AG04450 (cell line): ENCODE data around the gene EFNB3. TPM values are rescaled to one million over a fixed set of nuclear protein-coding genes. Genes with fewer than 3 reads are reported as not detected.

ENCODE experiments used
- CTCF ChIA-PET: fragments of 300-600, 350-600 bp; formaldehyde crosslinking; extraction: SDS; loops from one replicate; lab custom pipeline; 2022; ENCODE audit warnings: antibody characterized with exemption, inconsistent platforms; lab: Charles Lee
- POLR2A ChIA-PET: fragments of 350-600 bp; formaldehyde crosslinking; extraction: SDS; loops from one replicate; lab custom pipeline; 2021; ENCODE audit warnings: antibody characterized with exemption, inconsistent platforms; lab: Yijun Ruan, JAX
- DNase-seq: peaks from one replicate; pipeline ENCODE4 v3.0.0-alpha.2; 2011; ENCODE audit warnings: low read depth, low spot score
- H3K27ac ChIP-seq: one replicate; pipeline ENCODE4 v1.5.1; 2012; ENCODE audit warnings: low read depth, low read length, control low read depth
- H3K27me3 ChIP-seq: one replicate; pipeline ENCODE4 v1.6.0; 2012; ENCODE audit warnings: low read length; ENCODE audit not compliant: control insufficient read depth, insufficient read depth
- H3K4me3 ChIP-seq: 2 replicates; pipeline ENCODE4 v1.5.1; 2011; ENCODE audit warnings: mild to moderate bottlenecking, low read depth, low read length, control low read depth
- H3K9me3 ChIP-seq: 2 replicates; pipeline ENCODE4 v1.5.1; 2012; ENCODE audit warnings: low read length; ENCODE audit not compliant: control insufficient read depth, insufficient read depth
- polyA plus RNA-seq: library from polyadenylated mRNA; depleted of rRNA; stranded (reverse); fragments of >200 nt; gene quantifications from 2 replicates; pipeline ENCODE4 v1.2.3, GENCODE V29; 2011
- TF ChIP-seq, protein P1 (sequence below): IDR thresholded peaks from 2 replicates; pipeline ENCODE4 v1.5.1; 2011; ENCODE audit warnings: low read depth, low read length, control low read depth, inconsistent platforms

Gene EFNB3
- polyA plus RNA-seq, 1 experiment: 7.7 TPM

DNA sequence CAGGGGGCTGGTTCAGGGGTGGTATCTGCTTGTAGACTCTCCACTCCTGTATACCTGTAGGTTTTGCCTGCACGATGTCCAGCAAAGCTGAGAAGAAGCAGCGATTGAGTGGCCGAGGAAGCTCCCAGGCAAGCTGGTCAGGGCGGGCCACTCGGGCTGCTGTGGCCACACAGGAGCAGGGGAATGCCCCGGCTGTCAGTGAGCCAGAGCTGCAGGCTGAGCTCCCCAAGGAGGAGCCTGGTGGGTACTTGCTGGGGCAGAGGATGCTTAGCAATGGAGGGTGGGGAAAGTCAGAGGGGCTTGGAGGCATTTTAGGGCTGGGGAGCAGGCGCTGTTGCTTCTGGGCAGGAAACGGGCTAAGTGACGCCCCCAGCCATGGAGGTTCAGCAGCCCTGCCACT, 14.7 kb downstream of the EFNB3 start:
- POLR2A ChIA-PET: no interaction called here
- TF ChIP-seq, protein P1, sequence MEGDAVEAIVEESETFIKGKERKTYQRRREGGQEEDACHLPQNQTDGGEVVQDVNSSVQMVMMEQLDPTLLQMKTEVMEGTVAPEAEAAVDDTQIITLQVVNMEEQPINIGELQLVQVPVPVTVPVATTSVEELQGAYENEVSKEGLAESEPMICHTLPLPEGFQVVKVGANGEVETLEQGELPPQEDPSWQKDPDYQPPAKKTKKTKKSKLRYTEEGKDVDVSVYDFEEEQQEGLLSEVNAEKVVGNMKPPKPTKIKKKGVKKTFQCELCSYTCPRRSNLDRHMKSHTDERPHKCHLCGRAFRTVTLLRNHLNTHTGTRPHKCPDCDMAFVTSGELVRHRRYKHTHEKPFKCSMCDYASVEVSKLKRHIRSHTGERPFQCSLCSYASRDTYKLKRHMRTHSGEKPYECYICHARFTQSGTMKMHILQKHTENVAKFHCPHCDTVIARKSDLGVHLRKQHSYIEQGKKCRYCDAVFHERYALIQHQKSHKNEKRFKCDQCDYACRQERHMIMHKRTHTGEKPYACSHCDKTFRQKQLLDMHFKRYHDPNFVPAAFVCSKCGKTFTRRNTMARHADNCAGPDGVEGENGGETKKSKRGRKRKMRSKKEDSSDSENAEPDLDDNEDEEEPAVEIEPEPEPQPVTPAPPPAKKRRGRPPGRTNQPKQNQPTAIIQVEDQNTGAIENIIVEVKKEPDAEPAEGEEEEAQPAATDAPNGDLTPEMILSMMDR: no peak
- Histone ChIP-seq H3K27me3 (peaks cover 38% of the 10 kb centered on the region), H3K27ac (no peak overlapping the region), H3K4me3 (no peak overlapping the region), H3K9me3 (no peaks in the 10 kb centered on the region)
- CTCF ChIA-PET: no interaction called here
- DNase-seq: no peak

DNA sequence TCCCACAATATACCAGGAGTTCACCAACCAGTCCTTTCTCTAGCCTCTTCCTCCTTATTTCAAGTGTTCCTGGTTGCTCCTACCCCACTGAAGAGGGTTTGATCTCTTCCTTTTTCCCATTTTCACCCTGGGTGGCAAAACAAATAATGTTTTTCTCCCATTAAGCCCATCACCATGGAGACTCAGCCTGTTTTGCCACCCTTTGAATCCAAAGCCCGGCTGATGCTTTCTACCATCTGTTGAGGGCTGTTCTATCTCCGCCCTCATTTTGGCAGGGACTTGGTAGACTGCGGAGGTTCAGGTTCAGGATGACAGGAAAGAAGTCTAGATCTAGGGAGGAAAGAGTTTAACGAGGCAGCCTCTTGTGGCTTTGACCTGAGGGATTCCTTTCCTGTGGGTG, 15.1 kb downstream of the EFNB3 start:
- Histone ChIP-seq H3K27me3 (peaks cover 33% of the 10 kb centered on the region), H3K4me3 (no peak overlapping the region), H3K27ac (no peak overlapping the region), H3K9me3 (no peaks in the 10 kb centered on the region)
- CTCF ChIA-PET: interaction anchor here (1.0 kb wide), 1 partner anchor 10 kb away, joined by 3 read pairs; no protein-coding TSS in a partner anchor
- POLR2A ChIA-PET: no interaction called here
- DNase-seq: no peak
- TF ChIP-seq, protein P1: no peak

DNA sequence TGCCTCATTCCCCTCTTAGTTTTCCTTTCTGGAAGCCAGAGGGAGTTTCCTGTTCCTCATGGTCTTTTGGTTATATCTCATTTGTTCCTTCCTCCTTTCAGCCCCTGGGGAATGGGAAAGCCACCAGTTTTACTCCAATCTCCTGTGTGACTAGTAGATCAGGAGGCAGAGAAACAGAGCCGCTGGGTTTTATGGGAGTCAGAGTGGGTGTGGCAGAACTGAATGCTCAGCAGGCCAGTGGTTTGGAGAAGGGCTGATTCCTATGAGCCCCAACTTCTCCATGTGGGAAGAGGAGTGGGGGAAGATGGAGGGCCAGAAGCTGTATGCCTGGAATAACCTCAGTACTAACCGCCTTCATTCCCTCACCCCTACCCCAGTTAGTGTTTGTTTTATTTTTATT, 16.6 kb downstream of the EFNB3 start:
- H3K9me3 ChIP-seq: no peaks in the 10 kb centered on the region
- H3K27me3 ChIP-seq: peaks cover 32% of the 10 kb centered on the region
- ChIA-PET CTCF (interaction anchor here (1.5 kb wide), 1 partner anchor 34 kb away, joined by 3 read pairs; no protein-coding TSS in a partner anchor), POLR2A (no interaction called here)
- no peak overlapping the region for H3K27ac ChIP-seq
- no peak for DNase-seq
- no peak overlapping the region for H3K4me3 ChIP-seq
- TF ChIP-seq, protein P1: no peak

DNA sequence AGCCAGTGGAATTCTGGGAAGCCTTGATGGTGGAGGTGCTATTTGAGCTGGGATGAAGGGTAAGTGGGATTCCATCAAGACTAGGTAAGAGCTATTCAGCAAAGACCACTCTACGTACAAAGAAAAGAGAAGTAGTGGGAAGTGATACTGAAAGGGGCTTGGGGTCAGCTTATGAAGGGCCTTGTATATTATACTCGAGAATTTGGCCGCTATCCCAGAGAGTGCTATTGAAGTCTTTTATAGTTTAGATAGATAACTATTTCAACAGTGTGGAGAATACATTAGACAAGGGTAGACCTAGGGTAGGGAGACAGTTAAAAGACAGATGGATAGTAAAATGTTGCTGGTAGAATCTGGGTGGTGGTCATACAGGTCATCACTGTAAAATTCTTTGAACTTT, 22.9 kb downstream of the EFNB3 start:
- TF ChIP-seq, protein P1: no peak
- Histone ChIP-seq H3K27ac (no peak overlapping the region), H3K9me3 (no peaks in the 10 kb centered on the region), H3K4me3 (no peak overlapping the region), H3K27me3 (peaks cover 8% of the 10 kb centered on the region)
- ChIA-PET CTCF (interaction anchor here (1.2 kb wide), 1 partner anchor 56 kb away, joined by 3 read pairs; no protein-coding TSS in a partner anchor), POLR2A (no interaction called here)
- no peak for DNase-seq

DNA sequence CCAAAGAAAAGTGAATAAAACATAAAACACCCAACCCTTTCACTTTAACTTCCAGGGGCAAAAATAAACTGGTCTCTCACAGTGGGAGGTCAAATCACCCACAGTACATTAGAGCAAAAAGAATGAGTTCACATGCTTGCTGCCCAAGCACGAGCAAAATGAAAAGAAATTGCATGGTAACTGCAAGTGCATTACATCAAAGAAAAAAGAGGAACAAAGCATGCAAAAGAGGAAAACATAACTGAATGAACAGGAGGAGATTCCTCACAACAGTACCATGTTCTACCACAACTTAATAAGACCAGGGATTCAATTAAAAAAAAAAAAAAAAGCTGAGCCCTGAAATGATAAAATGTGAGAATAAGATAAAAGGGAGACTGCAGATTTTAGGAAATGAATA, 24.8 kb downstream of the EFNB3 start:
- DNase-seq: no peak
- Histone ChIP-seq H3K4me3 (no peak overlapping the region), H3K27ac (no peak overlapping the region), H3K27me3 (peaks cover 8% of the 10 kb centered on the region), H3K9me3 (no peaks in the 10 kb centered on the region)
- ChIA-PET CTCF (interaction anchor here (0.6 to 1.9 kb wide), 5 partner anchors 9 to 261 kb away, joined by 3 to 10 read pairs (median 3); partner anchors contain the start of genes TP53 and WRAP53), POLR2A (interaction anchor here (0.8 kb wide), 1 partner anchor 25 kb away, joined by 6 read pairs; the partner anchor contains the start of gene EFNB3)
- TF ChIP-seq, protein P1: no peak
